PC-3 (cell line): ENCODE results near the gene DENND5B. TPM values are rescaled to one million over a fixed set of nuclear protein-coding genes. Genes with fewer than 3 reads are reported as not detected.

Experiments used
- ATAC-seq: fragments of 200-7000 bp; cut with Tn5 transposase; 2 replicates; pipeline ENCODE4 v1.9.1; 2020; ENCODE audit warnings: mild to moderate bottlenecking, moderate library complexity
- BruUV-seq: library from RNA; stranded (reverse); fragments of 400-500 nt; replicated peaks from 2 replicates; lab custom pipeline; 2021; lab: Mats Ljungman, UMichigan
- CTCF ChIA-PET: fragments of 300-600 bp; sonication (Branson Sonifier 250); formaldehyde crosslinking; loops from one replicate; lab custom pipeline; 2022; ENCODE audit warnings: antibody characterized with exemption; lab: Charles Lee
- POLR2A ChIA-PET: fragments of 300-600 bp; sonication (Branson Sonifier 250); formaldehyde crosslinking; loops from one replicate; lab custom pipeline; 2022; ENCODE audit warnings: antibody characterized with exemption; ENCODE audit not compliant: unreplicated experiment; lab: Charles Lee
- DNase-seq: peaks from one replicate; pipeline ENCODE4 v3.0.0-alpha.2; 2015
- H2AFZ ChIP-seq: fragments of 300-600 bp; sonication (generic); 2 replicates; pipeline ENCODE4 v1.6.0; 2016; ENCODE audit warnings: antibody characterized with exemption, low read length
- H3F3A ChIP-seq: fragments of 300-600 bp; sonication (generic); one replicate; pipeline ENCODE4 v1.6.0; 2017; ENCODE audit warnings: antibody characterized with exemption, low read length, control low read depth, mild to moderate bottlenecking; ENCODE audit not compliant: unreplicated experiment
- H3K27ac ChIP-seq: fragments of 300-600 bp; sonication (generic); 2 replicates; pipeline ENCODE4 v1.5.1; 2016; ENCODE audit warnings: mild to moderate bottlenecking, low read length
- H3K27me3 ChIP-seq: fragments of 300-600 bp; sonication (generic); 2 replicates; pipeline ENCODE4 v1.6.1; 2016; ENCODE audit warnings: low read length, mixed read lengths
- H3K36me3 ChIP-seq: fragments of 300-600 bp; sonication (generic); 2 replicates; pipeline ENCODE4 v1.6.1; 2016; ENCODE audit warnings: low read depth, mixed run types, low read length, mixed read lengths
- H3K4me1 ChIP-seq: fragments of 300-600 bp; sonication (generic); 2 replicates; pipeline ENCODE4 v1.5.1; 2016; ENCODE audit warnings: low read length; ENCODE audit not compliant: insufficient read depth
- H3K4me2 ChIP-seq: fragments of 300-600 bp; sonication (generic); 2 replicates; pipeline ENCODE4 v1.6.0; 2016; ENCODE audit warnings: low read length
- H3K4me3 ChIP-seq: fragments of 300-600 bp; sonication (generic); 2 replicates; pipeline ENCODE4 v1.5.1; 2016; ENCODE audit warnings: mild to moderate bottlenecking, low read length, mixed read lengths
- H3K79me2 ChIP-seq: fragments of 300-600 bp; sonication (generic); 2 replicates; pipeline ENCODE4 v1.6.1; 2017; ENCODE audit warnings: low read length, mixed read lengths
- H3K9ac ChIP-seq: fragments of 300-600 bp; sonication (generic); 2 replicates; pipeline ENCODE4 v1.6.0; 2016; ENCODE audit warnings: mild to moderate bottlenecking, low read length
- H3K9me2 ChIP-seq: fragments of 300-600 bp; sonication (generic); replicated peaks from 2 replicates; pipeline ENCODE4 v1.6.1; 2016; ENCODE audit warnings: mixed run types, low read length, mixed read lengths
- H3K9me3 ChIP-seq: fragments of 300-600 bp; sonication (generic); 2 replicates; pipeline ENCODE4 v1.6.1; 2016; ENCODE audit warnings: low read length, mixed read lengths
- H4K20me1 ChIP-seq: fragments of 300-600 bp; sonication (generic); 2 replicates; pipeline ENCODE4 v1.6.1; 2016; ENCODE audit warnings: low read length, mixed read lengths
- CTCF ChIP-seq: fragments of 300-600 bp; sonication (generic); conservative IDR thresholded peaks from 2 replicates; pipeline ENCODE4 v1.5.1; 2017; ENCODE audit warnings: antibody characterized with exemption, low read depth, mild to moderate bottlenecking, low read length
- EZH2 ChIP-seq: fragments of 300-600 bp; sonication (generic); IDR thresholded peaks from one replicate; pipeline ENCODE4 v1.6.1; 2017; ENCODE audit warnings: antibody characterized with exemption, mild to moderate bottlenecking, low read length; ENCODE audit not compliant: unreplicated experiment
- EZH2phosphoT487 ChIP-seq: fragments of 300-600 bp; sonication (generic); IDR thresholded peaks from 2 replicates; pipeline ENCODE4 v1.6.1; 2018; ENCODE audit warnings: mild to moderate bottlenecking, antibody characterized with exemption, low read length, borderline replicate concordance
- intact Hi-C: fragments of 100-400 bp; cut with micrococcal nuclease; formaldehyde crosslinking; loops from 2 replicates; pipeline ENCODE4 v1.9.0; 2023
- total RNA-seq: library from RNA; depleted of rRNA; stranded (reverse); fragments of >200 nt; gene quantifications from 2 replicates; pipeline ENCODE4 v1.2.3, GENCODE V29; 2014

DENND5B gene
- total RNA-seq, 1 experiment from 2014 or later: 4.2 TPM

- POLR2A ChIA-PET: no interaction called here
These were observed 6.2 kb downstream of the DENND5B start for GRCh38 chr12:31584782-31585181.

GRCh38 chr12:31583878-31584277, 7.1 kb downstream of the DENND5B start:
- H3K36me3 ChIP-seq: no peaks in the 10 kb centered on the region
- H3K4me2 ChIP-seq: no peak overlapping the region
- no peaks in the 10 kb centered on the region for H3K9me3 ChIP-seq
- ATAC-seq (peak; percentile 73), DNase-seq (peak; percentile 9)
- no TSS peak for BruUV-seq
- H3K79me2 ChIP-seq: peaks cover 34% of the 10 kb centered on the region
- no peaks in the 10 kb centered on the region for H3K9me2 ChIP-seq
- no peaks in the 10 kb centered on the region for H3K27me3 ChIP-seq
- no peak overlapping the region for H3K27ac ChIP-seq
- no peak overlapping the region for H2AFZ ChIP-seq
- CTCF ChIA-PET: no interaction called here
- POLR2A ChIA-PET: interaction anchor here (0.5 kb wide), 1 partner anchor 72 kb away, joined by 26 read pairs; no protein-coding TSS in a partner anchor
- peaks cover 7% of the 10 kb centered on the region for H3K4me1 ChIP-seq
- H3K4me3 ChIP-seq: no peak overlapping the region
- intact Hi-C loops: loop anchor here (10.0 kb wide), 1 partner anchor 89 kb away; no protein-coding TSS in a partner anchor
- TF ChIP-seq CTCF (no peak), EZH2phosphoT487 (no peak), EZH2 (no peak)
- no peaks in the 10 kb centered on the region for H4K20me1 ChIP-seq
- no peaks in the 10 kb centered on the region for H3F3A ChIP-seq
- no peak overlapping the region for H3K9ac ChIP-seq

More at GRCh38 chr12:31584782-31585181, 6.2 kb downstream of the DENND5B start:
- no peak overlapping the region for H3K27ac ChIP-seq
- H3K9me3 ChIP-seq: no peaks in the 10 kb centered on the region
- no TSS peak for BruUV-seq
- intact Hi-C loops: loop anchor here (5.0 to 10.0 kb wide), 2 partner anchors 57 to 90 kb away; no protein-coding TSS in a partner anchor
- no peaks in the 10 kb centered on the region for H3K27me3 ChIP-seq
- no peak for DNase-seq
- H3K9ac ChIP-seq: no peak overlapping the region
- H2AFZ ChIP-seq: no peak overlapping the region
- H3K4me2 ChIP-seq: no peak overlapping the region
- H4K20me1 ChIP-seq: no peaks in the 10 kb centered on the region
- H3K79me2 ChIP-seq: peaks cover 43% of the 10 kb centered on the region
- no peaks in the 10 kb centered on the region for H3K9me2 ChIP-seq
- no peak overlapping the region for H3K4me3 ChIP-seq
- CTCF ChIA-PET: no interaction called here
- ATAC-seq: no peak
- no peaks in the 10 kb centered on the region for H3K36me3 ChIP-seq
- no peak for TF ChIP-seq CTCF
- TF ChIP-seq EZH2phosphoT487: no peak
- no peak for TF ChIP-seq EZH2
- no peaks in the 10 kb centered on the region for H3F3A ChIP-seq
- H3K4me1 ChIP-seq: peaks cover 12% of the 10 kb centered on the region

GRCh38 chr12:31582155-31582554, 8.8 kb downstream of the DENND5B start:
- no peak overlapping the region for H3K4me2 ChIP-seq
- H3K4me1 ChIP-seq: 0 out of 2 replicates have a peak, but pooled peaks cover 4% of the 10 kb centered on the region
- no peak overlapping the region for H2AFZ ChIP-seq
- no peak for TF ChIP-seq EZH2
- TF ChIP-seq EZH2phosphoT487: no peak
- TF ChIP-seq CTCF: no peak
- intact Hi-C loops: loop anchor here (10.0 kb wide), 1 partner anchor 87 kb away; no protein-coding TSS in a partner anchor
- CTCF ChIA-PET: no interaction called here
- no peak overlapping the region for H3K4me3 ChIP-seq
- H3K36me3 ChIP-seq: no peaks in the 10 kb centered on the region
- H3K27ac ChIP-seq: no peak overlapping the region
- ATAC-seq: no peak
- H3K9me3 ChIP-seq: no peaks in the 10 kb centered on the region
- no peaks in the 10 kb centered on the region for H3F3A ChIP-seq
- no peaks in the 10 kb centered on the region for H3K9me2 ChIP-seq
- POLR2A ChIA-PET: interaction anchor here (0.6 kb wide), 1 partner anchor 58 kb away, joined by 9 read pairs; no protein-coding TSS in a partner anchor
- no peak for DNase-seq
- no peak overlapping the region for H3K9ac ChIP-seq
- H3K79me2 ChIP-seq: peaks cover 20% of the 10 kb centered on the region; the same call in 1 of the 2 replicates
- no TSS peak for BruUV-seq
- H4K20me1 ChIP-seq: no peaks in the 10 kb centered on the region
- no peaks in the 10 kb centered on the region for H3K27me3 ChIP-seq
